Gastroesophageal sphincter (tissue), 4 donors: ENCODE results near the gene SEPTIN11. TPM values are rescaled to one million over a fixed set of nuclear protein-coding genes. Genes with fewer than 3 reads are reported as not detected.

Experiments
- ATAC-seq: fragments of 150-250 bp; one replicate; pipeline ENCODE4 v1.9.1; 2016; ENCODE audit warnings: mild to moderate bottlenecking, moderate library complexity
- H3K27ac ChIP-seq, 4 donors: fragments of 200-600 bp; sonication (generic) in 3 of 4; 1 replicate in 3 of 4; 2 replicates in 1 of 4; pipeline ENCODE4 v1.5.1; 2016 to 2019
- H3K27me3 ChIP-seq: fragments of 200-600 bp; sonication (generic); one replicate; pipeline ENCODE4 v1.5.1; 2019
- H3K36me3 ChIP-seq, 2 donors: fragments of 200-600 bp; sonication (generic); one replicate each; pipeline ENCODE4 v1.5.1; 2019; ENCODE audit warnings: control low read depth in 1 of 2
- H3K4me1 ChIP-seq, 3 donors: fragments of 200-600 bp; sonication (generic); 1 replicate in 2 of 3; 2 replicates in 1 of 3; pipeline ENCODE4 v1.5.1; 2016 to 2019; ENCODE audit warnings: control low read depth in 2 of 3
- H3K4me3 ChIP-seq, 2 donors: fragments of 200-600 bp; sonication (generic); one replicate each; pipeline ENCODE4 v1.5.1; 2019; ENCODE audit warnings: mild to moderate bottlenecking in 1 of 2, moderate library complexity in 1 of 2
- H3K9me3 ChIP-seq, 3 donors: fragments of 200-600 bp; sonication (generic); one replicate each; pipeline ENCODE4 v1.5.1; 2017 to 2019; ENCODE audit warnings: control low read depth in 2 of 3
- EP300 ChIP-seq: sonication (generic); formaldehyde crosslinking; IDR thresholded peaks from one replicate; pipeline ENCODE4 v1.6.1; 2017; ENCODE audit warnings: antibody characterized with exemption, mild to moderate bottlenecking
- POLR2A ChIP-seq, 2 donors: fragments of 450-650 bp; IDR thresholded peaks; one replicate each; pipeline ENCODE4 v1.6.1; 2017; ENCODE audit warnings: antibody characterized with exemption in 2 of 2, mild to moderate bottlenecking in 2 of 2, moderate library complexity in 1 of 2
- POLR2AphosphoS5 ChIP-seq: sonication (generic); formaldehyde crosslinking; IDR thresholded peaks from one replicate; pipeline ENCODE4 v1.6.1; 2017; ENCODE audit warnings: antibody characterized with exemption
- WGBS, 2 donors: methylation state at CpG; one replicate each; pipeline ENCODE4 v1.1.5; 2018; ENCODE audit warnings: low coverage in 1 of 2; 5-methylcytosine and 5-hydroxymethylcytosine counted together
- total RNA-seq, 4 donors: library from RNA; depleted of rRNA; stranded (reverse); fragments of >200 nt; gene quantifications; one replicate each; pipeline ENCODE4 v1.1.0, GENCODE V29; 2016
- TF ChIP-seq, protein P1 (sequence below), 4 experiments: fragments of 200-600 bp in 2 of 4; fragments of 450-650 bp in 2 of 4; sonication (generic) in 1 of 4; IDR thresholded peaks; one replicate each; pipeline ENCODE4 v1.5.1; 2017 to 2019; ENCODE audit warnings: antibody characterized with exemption in 4 of 4, mild to moderate bottlenecking in 2 of 4, moderate library complexity in 2 of 4

SEPTIN11 gene
- total RNA-seq: 100 to 1,000 TPM in 2 of 4 donors, 10 to 100 TPM in 2; 65.1 to 192 (median 97.8) TPM

DNA sequence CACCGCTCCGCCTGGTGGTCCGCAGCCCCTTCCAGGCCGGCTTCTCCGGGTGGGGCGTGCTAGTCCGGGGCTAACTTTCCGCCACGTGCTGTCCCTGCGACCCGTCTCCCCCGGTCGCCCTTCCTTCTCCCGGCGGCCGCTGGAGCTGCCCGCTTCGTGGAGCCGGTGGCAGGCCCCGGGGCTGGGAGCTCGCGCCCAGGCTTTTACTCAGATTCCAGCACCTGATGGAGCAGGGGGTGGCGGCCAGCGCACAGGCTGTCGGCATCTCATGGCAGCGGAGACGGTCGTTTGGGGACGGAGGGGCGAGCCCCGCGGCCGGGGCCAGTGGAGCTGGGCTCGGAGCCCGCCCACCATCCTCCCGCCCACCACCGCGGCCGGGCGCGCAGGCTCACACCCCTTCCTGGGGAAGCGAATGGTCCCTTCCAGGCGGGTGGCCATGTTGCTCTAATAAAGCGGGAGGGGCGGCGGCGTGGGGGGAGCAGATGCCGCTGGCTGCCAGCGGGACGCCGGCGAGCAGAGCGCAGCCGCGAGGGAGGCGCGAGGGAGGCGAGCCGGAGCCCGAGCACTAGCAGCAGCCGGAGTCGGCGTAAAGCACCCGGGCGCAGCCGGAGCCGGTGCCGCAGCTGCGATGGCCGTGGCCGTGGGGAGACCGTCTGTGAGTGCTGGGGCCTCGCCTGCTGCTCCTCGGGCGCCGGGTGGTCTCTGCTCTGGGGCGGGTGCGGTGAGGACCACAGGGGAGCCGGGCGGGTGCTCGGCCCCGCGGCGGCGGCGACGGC lies at the start of gene SEPTIN11:
TSS of gene SEPTIN11 (plus strand) at position 477 of the 776 bp plus-strand sequence. CDS start at position 629, 152 bp downstream.
- no peaks in the 10 kb centered on the region for H3K27me3 ChIP-seq
- H3K4me1 ChIP-seq: peaks cover 0 to 47% (median 15%) of the 10 kb centered on the region in 3 donors
- 2% methylated on average over 17 of the region's 87 CpGs; no CpG with 5 or more reads in 1 of the 2 donors for WGBS, 2 donors
- ATAC-seq: peak; percentile 92
- H3K27ac ChIP-seq: peak within 1 kb of the TSS; percentile 66 to 95 (median 89)
- H3K36me3 ChIP-seq: no peaks in the 10 kb centered on the region
- peak within 1 kb of the TSS; percentile 58 to 77 for H3K4me3 ChIP-seq
- TF ChIP-seq, protein P1, sequence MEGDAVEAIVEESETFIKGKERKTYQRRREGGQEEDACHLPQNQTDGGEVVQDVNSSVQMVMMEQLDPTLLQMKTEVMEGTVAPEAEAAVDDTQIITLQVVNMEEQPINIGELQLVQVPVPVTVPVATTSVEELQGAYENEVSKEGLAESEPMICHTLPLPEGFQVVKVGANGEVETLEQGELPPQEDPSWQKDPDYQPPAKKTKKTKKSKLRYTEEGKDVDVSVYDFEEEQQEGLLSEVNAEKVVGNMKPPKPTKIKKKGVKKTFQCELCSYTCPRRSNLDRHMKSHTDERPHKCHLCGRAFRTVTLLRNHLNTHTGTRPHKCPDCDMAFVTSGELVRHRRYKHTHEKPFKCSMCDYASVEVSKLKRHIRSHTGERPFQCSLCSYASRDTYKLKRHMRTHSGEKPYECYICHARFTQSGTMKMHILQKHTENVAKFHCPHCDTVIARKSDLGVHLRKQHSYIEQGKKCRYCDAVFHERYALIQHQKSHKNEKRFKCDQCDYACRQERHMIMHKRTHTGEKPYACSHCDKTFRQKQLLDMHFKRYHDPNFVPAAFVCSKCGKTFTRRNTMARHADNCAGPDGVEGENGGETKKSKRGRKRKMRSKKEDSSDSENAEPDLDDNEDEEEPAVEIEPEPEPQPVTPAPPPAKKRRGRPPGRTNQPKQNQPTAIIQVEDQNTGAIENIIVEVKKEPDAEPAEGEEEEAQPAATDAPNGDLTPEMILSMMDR (IDR thresholded peaks at IDR 0.05): peak in 1 of 4 experiments; percentile 5
- TF ChIP-seq POLR2A (IDR thresholded peaks at IDR 0.05): peak; percentile 85 to 92
- no peak for TF ChIP-seq EP300
- TF ChIP-seq POLR2AphosphoS5: peak; percentile 93
- no peaks in the 10 kb centered on the region for H3K9me3 ChIP-seq

DNA sequence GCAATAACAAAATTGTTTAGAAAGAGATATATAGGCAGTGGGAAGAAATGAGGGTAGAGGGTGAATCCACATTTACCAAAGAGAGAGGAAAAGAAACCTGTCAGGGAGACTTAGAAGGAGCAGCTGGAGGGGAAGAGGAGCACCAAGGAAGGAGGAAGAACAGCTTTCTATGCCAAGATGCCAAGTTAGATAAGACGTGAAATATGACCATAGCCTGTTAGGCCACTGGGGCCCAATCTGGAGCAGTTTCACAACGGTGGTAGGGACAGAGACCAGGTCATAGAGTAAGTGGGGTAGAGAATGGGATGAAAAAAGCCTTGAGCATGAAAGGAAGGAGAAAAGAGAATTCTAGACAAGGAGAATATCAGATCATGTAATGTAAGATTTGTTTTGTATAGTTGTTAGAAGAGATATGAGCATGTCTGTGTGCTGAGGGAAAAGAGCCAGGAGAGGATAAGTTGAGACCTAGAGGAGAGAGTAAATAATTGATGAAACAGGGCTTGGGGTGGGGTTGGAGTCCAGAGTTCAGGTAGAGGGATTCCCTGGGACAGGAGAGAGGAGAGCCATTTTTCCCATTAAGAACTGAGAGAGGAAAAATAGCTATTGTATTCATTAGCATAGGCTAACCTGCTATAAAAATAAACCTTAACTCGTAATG lies 47.2 kb upstream of the SEPTIN11 start:
- WGBS, 2 donors: 54 to 66% methylated on average over 3 of the region's 3 CpGs
- no peak for TF ChIP-seq POLR2A (IDR thresholded peaks at IDR 0.05)
- TF ChIP-seq, protein P1 (IDR thresholded peaks at IDR 0.05): no peak
- TF ChIP-seq POLR2AphosphoS5: no peak
- TF ChIP-seq EP300: no peak
- Histone ChIP-seq H3K4me1 (peaks cover 0 to 11% (median 0%) of the 10 kb centered on the region in 3 donors), H3K9me3 (no peaks in the 10 kb centered on the region), H3K27me3 (peaks cover 24% of the 10 kb centered on the region), H3K4me3 (no peak overlapping the region), H3K36me3 (no peaks in the 10 kb centered on the region), H3K27ac (no peak overlapping the region)
- ATAC-seq: no peak

DNA sequence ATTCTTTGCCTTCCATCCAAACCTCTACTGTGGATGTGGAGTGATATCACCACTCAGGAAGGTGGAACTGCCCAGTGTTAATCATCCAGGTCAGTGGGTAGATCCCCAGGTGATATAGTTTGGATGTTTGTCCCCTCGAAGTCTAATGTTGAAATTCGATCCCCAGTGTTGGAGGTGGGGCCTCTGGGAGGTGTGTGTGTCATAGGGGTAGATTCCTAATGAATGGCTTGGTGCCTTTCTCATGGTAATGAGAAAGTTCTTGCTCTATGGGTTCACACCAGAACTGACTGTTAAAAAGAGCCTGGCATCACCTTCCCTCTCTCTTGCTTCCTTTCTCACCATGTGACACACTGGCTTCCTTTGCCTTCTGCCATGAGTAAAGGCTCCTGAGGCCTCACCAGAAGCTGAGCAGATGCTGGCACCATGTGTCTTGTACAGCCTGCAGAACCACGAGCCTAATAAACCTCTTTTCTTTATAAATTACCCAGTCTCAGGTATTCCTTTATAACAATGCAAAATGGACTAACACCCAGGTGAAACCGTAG lies 44.8 kb upstream of the SEPTIN11 start:
- Histone ChIP-seq H3K36me3 (no peaks in the 10 kb centered on the region), H3K27ac (no peak overlapping the region), H3K27me3 (peaks cover 2% of the 10 kb centered on the region), H3K4me1 (no peaks in the 10 kb centered on the region), H3K9me3 (no peaks in the 10 kb centered on the region), H3K4me3 (no peak overlapping the region)
- no peak for TF ChIP-seq EP300
- TF ChIP-seq, protein P1 (IDR thresholded peaks at IDR 0.05): no peak
- TF ChIP-seq POLR2A (IDR thresholded peaks at IDR 0.05): no peak
- TF ChIP-seq POLR2AphosphoS5: no peak
- no peak for ATAC-seq
- 72 to 96% methylated on average over 2 to 3 of the region's 4 CpGs for WGBS, 2 donors

DNA sequence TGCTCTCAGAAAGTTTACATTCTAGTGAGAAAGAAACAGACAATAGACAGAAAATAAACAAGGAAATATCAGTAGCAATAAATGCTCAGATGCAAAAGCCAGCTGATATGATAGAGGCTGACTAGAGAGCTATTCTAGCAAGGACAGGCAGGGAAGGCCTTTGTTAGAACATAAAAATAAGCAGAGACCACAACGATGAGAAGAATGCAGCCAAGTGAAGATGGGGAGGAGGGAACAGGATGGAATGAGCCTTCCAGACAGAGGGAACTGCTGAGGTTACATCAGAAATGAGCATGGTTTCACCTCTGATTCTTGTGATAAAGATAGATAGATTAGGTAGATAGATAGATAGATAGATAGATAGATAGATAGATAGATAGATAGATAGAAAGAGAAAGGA lies 44.0 kb upstream of the SEPTIN11 start:
- no peak for TF ChIP-seq EP300
- TF ChIP-seq, protein P1 (IDR thresholded peaks at IDR 0.05): no peak
- no peak for TF ChIP-seq POLR2AphosphoS5
- no peak for TF ChIP-seq POLR2A (IDR thresholded peaks at IDR 0.05)
- Histone ChIP-seq H3K9me3 (no peaks in the 10 kb centered on the region), H3K4me1 (no peaks in the 10 kb centered on the region), H3K27me3 (no peaks in the 10 kb centered on the region), H3K36me3 (no peaks in the 10 kb centered on the region), H3K4me3 (no peak overlapping the region), H3K27ac (no peak overlapping the region)
- no peak for ATAC-seq
- 43 to 88% methylated on average over 1 of the region's 1 CpG for WGBS, 2 donors
